GM12878 (cell line): ENCODE measurements around the gene AQP9. TPM values are rescaled to one million over a fixed set of nuclear protein-coding genes. Genes with fewer than 3 reads are reported as not detected.

ENCODE experiments used
- BACH1 ChIP-seq: fragments of 450-650 bp; IDR thresholded peaks from 2 replicates; pipeline ENCODE4 v1.6.1; 2017; ENCODE audit warnings: mild to moderate bottlenecking, borderline replicate concordance
- BCLAF1 ChIP-seq: fragments of 450-650 bp; IDR thresholded peaks from 2 replicates; pipeline ENCODE4 v1.6.1; 2017; ENCODE audit warnings: antibody characterized with exemption, mild to moderate bottlenecking, moderate library complexity
- EED ChIP-seq: sonication (generic); IDR thresholded peaks from 2 replicates; pipeline ENCODE4 v1.6.1; 2016; ENCODE audit warnings: antibody characterized with exemption, low read depth
- KDM1A ChIP-seq: fragments of 200-600 bp; sonication (generic); IDR thresholded peaks from 2 replicates; pipeline ENCODE4 v1.6.1; 2016; ENCODE audit warnings: borderline replicate concordance
- NR2F1 ChIP-seq: fragments of 450-650 bp; conservative IDR thresholded peaks from 2 replicates; pipeline ENCODE4 v1.6.1; 2017; ENCODE audit warnings: mild to moderate bottlenecking
- PRDM15 ChIP-seq: fragments of 450-650 bp; formaldehyde crosslinking; IDR thresholded peaks from 2 replicates; pipeline ENCODE4 v1.4.0; 2020; ENCODE audit warnings: mild to moderate bottlenecking, moderate library complexity
- SIN3A ChIP-seq: IDR thresholded peaks from 2 replicates; pipeline ENCODE4 v1.6.1; 2012; ENCODE audit warnings: low read depth, low read length, improper control_type of control experiment
- YBX1 ChIP-seq: fragments of 450-650 bp; IDR thresholded peaks from 2 replicates; pipeline ENCODE4 v1.6.1; 2016; ENCODE audit warnings: antibody characterized with exemption
- YY1 ChIP-seq: IDR thresholded peaks from 2 replicates; pipeline ENCODE4 v1.6.1; 2011; ENCODE audit warnings: low read depth, mild to moderate bottlenecking, low read length
- polyA plus RNA-seq, 11 experiments: library from polyadenylated mRNA; depleted of rRNA in 4 of 11; unstranded in 6 of 11; stranded (reverse) in 5 of 11; fragments of >200 nt; fragmentation: Nextera tagmentation in 4 of 11; fragmentation: Illumina TruSeq in 1 of 11; extraction: Ambion mirVana in 4 of 11; extraction: Trizol in 1 of 11; gene quantifications; 1 replicate in 1 of 11; 2 replicates in 10 of 11; pipeline versions ENCODE4 v1.2.1 to v1.2.3, GENCODE V29; 2011 to 2016; ENCODE audit warnings: inconsistent platforms in 2 of 11, missing spikeins in 2 of 11, low read depth in 1 of 11
- total RNA-seq, 4 experiments: library from RNA; depleted of rRNA in 3 of 4; stranded (reverse); fragments of >200 nt in 3 of 4; fragmentation: Illumina TruSeq in 1 of 4; extraction: Trizol in 1 of 4; gene quantifications; 2 replicates each; pipeline versions ENCODE4 v1.2.1 to v1.2.3, GENCODE V29; 2013 to 2021
- TF ChIP-seq, protein P1 (sequence below): IDR thresholded peaks from 2 replicates; pipeline ENCODE4 v1.6.1; 2011; ENCODE audit warnings: borderline replicate concordance, low read depth, mild to moderate bottlenecking, moderate library complexity, mixed read lengths, low read length; ENCODE audit not compliant: insufficient read depth; ENCODE audit errors: extremely low read length
- TF ChIP-seq, protein P2 (sequence below): fragments of 450-650 bp; IDR thresholded peaks from 2 replicates; pipeline ENCODE4 v1.6.1; 2017; ENCODE audit warnings: borderline replicate concordance

AQP9 gene
- total and polyA plus RNA-seq, 10 of the 15 experiments (the other 5 are each of a cell fraction or from before 2014, with no cell fraction given) = 0.05 to 3.0 (median 0.22) TPM

- TF ChIP-seq BCLAF1 (no peak), BACH1 (no peak), NR2F1 (no peak), SIN3A (no peak), YY1 (no peak), EED (no peak), PRDM15 (CRISPR knock-in tag) (no peak), KDM1A (no peak), YBX1 (no peak)
- TF ChIP-seq, protein P1, sequence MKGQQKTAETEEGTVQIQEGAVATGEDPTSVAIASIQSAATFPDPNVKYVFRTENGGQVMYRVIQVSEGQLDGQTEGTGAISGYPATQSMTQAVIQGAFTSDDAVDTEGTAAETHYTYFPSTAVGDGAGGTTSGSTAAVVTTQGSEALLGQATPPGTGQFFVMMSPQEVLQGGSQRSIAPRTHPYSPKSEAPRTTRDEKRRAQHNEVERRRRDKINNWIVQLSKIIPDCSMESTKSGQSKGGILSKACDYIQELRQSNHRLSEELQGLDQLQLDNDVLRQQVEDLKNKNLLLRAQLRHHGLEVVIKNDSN = no peak
- TF ChIP-seq, protein P2, sequence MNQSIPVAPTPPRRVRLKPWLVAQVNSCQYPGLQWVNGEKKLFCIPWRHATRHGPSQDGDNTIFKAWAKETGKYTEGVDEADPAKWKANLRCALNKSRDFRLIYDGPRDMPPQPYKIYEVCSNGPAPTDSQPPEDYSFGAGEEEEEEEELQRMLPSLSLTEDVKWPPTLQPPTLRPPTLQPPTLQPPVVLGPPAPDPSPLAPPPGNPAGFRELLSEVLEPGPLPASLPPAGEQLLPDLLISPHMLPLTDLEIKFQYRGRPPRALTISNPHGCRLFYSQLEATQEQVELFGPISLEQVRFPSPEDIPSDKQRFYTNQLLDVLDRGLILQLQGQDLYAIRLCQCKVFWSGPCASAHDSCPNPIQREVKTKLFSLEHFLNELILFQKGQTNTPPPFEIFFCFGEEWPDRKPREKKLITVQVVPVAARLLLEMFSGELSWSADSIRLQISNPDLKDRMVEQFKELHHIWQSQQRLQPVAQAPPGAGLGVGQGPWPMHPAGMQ = no peak
These were observed 9.0 kb downstream of the AQP9 start (continued) for GRCh38 chr15:58147171-58147611.
